OCI-M2 (cell line): ENCODE measurements around the gene FASTK.
"Not testable (repeated sequence)": the region's sequence is repeated elsewhere in the genome, so short reads cannot be mapped to it uniquely, and the experiment has no call there.

ENCODE experiments used
- DNase-seq: peaks from one replicate; lab custom pipeline; 2025; ENCODE audit not compliant: unreplicated experiment; lab: John Stamatoyannopoulos, UW

FASTK gene

DNA sequence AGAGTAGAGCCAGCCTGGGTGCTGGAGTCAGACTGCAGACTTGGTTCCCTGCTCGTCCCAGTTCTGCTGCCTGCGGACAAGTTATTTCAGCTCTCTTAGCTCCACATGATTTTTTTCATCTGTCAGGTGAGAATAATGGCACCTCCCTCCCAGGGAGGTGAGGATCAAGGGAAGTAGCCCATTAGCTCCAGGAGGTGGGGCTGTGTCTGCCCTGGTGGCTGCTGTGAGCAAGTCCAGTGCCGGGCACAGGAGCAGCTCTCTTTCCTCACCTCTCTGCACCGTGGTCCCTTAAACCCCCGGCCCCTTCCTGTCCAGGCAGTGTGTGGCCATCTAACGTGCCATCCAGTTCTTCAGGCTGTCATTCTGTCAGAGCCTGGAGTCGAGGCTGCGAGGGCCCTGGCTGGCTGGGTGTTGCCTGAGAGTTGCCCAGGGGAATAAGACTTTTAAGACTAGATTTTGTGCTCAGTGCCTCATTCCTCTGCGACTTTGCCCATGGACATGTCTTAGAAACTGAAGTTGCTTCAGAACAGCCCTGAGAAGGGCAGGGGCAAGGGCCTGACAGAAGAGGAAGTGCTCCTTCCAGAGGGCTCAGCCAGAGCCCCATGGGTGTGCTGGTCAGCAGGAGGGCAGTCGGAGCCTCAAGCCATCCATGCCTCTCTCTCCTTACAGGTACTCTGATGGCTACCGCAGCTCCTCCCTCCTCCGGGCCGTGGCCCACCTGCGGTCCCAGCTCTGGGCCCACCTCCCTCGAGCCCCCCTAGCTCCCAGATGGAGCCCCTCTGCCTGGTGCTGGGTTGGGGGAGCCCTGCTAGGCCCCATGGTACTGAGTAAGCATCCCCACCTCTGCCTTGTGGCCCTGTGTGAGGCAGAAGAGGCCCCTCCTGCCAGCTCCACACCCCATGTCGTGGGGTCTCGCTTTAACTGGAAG lies 47.4 kb downstream of the FASTK start:
- DNase-seq = no peak

DNA sequence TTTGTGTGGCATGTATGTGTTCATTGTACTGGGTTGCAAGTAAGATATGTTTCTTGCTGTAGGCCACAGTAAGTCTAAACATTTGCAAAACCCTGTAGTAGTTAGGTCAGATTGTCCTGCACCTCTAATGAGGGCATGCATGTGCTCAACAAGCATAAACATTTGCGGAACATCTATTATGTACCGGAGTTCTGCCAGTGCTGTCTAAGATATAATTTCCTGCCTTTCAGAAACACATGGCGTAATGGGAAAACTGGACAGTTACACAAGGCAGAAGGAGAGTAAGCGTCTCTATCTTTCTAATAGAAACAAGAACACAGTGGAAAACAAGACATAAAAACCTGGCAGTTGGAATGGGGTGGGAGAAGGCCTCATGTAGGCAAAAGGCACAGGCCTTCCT lies 49.6 kb downstream of the FASTK start:
- no peak for DNase-seq

- DNase-seq = no peak
These were observed 51.6 kb downstream of the FASTK start for GRCh38 chr7:151028948-151029501.

DNA sequence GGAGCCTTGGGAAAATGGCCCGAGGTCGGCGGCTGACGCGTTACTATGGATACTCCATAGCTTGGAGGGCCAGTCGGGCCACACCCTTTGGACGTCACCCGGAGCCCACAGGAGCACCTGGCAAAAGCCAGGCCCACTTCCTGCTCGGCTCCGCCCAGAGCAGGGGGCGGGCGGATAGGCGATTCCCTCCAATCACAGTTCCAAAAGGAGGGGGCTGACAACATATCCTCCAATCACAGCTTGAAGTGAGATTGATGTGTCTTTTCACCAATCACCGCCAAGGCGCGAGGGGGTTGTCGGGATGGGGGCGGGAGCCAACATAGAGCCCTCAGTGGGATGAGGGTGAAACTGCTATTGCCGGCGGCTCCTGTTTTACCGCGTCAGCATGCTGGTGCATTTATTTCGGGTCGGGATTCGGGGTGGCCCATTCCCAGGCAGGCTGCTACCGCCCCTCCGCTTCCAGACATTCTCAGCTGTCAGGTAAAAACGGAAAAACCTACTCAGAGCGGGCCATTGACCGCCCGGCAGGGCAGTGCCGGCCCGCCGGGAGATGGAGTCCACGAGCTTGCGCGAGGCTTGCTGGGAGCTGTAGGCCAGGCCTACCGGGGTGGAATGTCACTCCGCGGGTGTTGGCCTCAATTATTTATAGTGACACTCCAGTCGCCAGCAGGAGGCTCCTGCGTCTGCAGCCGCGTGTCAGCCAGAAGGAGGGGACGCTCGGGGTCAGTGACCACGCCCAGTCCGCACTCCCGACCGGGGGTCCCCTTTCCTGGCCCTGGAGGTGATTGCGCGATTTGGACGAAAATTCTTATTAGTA lies 52.3 kb downstream of the FASTK start, which contains the start of gene ABCB8:
ABCB8 (plus strand) TSS at position 320 of the 817 bp plus-strand sequence; CDS start at position 386, 66 bp downstream.
- DNase-seq = peak; percentile 98

- not testable (repeated sequence) for DNase-seq
These were observed 52.9 kb downstream of the FASTK start for GRCh38 chr7:151027728-151028130.

GRCh38 chr7:151026771-151027727 lies 53.6 kb downstream of the FASTK start:
- DNase-seq = peak; percentile 83
